HG03196 (cell line): ENCODE measurements around the gene CARS1.

ENCODE experiments used
- ATAC-seq: cut with Tn5 transposase; IDR thresholded peaks from one replicate; pipeline ENCODE4 v1.9.1; 2021; ENCODE audit not compliant: unreplicated experiment

Gene CARS1

DNA sequence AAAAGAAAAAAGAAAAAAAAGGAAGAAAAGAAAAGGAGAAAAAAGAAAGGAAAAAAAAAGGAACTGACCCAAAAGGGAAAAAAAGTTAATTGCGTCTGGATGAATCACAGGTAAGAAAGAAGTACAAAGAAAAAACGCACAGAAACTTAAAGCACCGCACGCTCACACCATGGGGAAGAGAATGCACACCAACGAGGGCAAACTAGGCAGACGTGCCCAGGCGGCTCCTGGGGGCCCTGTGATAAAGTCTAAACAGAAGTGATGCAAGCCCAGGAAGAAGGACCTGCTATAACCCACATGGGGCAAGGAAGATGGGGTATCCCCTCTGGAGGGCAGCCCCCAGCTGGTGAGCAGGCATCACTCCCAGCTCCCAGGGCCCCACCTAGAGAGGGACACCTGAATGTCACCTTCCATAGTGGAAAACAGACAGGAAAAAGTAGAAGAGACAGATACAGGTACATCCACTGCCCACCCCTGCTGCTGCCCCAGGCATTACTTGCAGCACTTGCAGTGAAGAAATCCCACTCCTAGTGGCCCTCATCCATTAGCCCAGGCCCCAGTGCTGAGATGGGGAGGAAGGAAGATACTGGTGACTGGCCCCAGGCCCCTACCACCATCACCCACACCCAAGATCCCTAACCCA, 94.0 kb downstream of the CARS1 start:
- no peak for ATAC-seq

- no peak for ATAC-seq
These were observed 96.1 kb downstream of the CARS1 start for GRCh38 chr11:2961080-2961479.

DNA sequence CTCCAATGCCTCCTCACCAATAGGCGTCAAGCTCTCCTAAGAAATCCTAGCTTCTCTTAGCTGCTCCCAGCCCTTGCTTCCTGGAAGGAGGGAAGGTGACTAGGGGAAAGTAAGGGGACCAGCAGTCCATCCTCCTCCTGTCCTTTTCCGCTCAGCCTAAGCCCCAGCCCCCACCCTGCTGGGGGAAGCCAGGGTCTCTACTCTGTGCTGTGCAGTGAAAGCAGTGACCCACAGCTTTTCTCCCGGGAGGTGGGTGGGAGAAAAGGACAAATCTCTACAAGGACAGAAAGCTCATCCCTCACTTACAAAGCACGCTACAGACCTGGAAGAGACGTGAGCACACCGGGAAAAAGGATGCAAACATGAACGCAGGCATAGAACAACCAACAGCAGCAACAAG, 97.1 kb downstream of the CARS1 start:
- no peak for ATAC-seq

- ATAC-seq: no peak
These were observed 99.0 kb downstream of the CARS1 start for GRCh38 chr11:2958251-2958650.

GRCh38 chr11:2955906-2956476, 101.2 kb downstream of the CARS1 start:
- ATAC-seq: no peak

GRCh38 chr11:2954263-2954662, 103.0 kb downstream of the CARS1 start:
- no peak for ATAC-seq

GRCh38 chr11:2952290-2952689, 104.9 kb downstream of the CARS1 start:
- ATAC-seq: no peak

- ATAC-seq: no peak
These were observed 105.8 kb downstream of the CARS1 start for GRCh38 chr11:2951231-2952110.
